OCI-LY1 (cell line): Measurements from ENCODE around the gene PRRX1.

ENCODE experiments used
- EZH2 ChIP-seq: fragments of 200-600 bp; sonication (generic), shearing (Covaris generic); IDR thresholded peaks from 2 replicates; pipeline ENCODE4 v1.8.0; 2017; ENCODE audit warnings: borderline replicate concordance, mixed run types, mild to moderate bottlenecking, antibody characterized with exemption, low read length, moderate library complexity, mixed read lengths
- TF ChIP-seq, protein P1 (sequence below): fragments of 200-600 bp; sonication (generic), shearing (Covaris generic); IDR thresholded peaks from 2 replicates; pipeline ENCODE4 v1.5.1; 2017; ENCODE audit warnings: mild to moderate bottlenecking, antibody characterized with exemption, low read length, moderate library complexity, mixed read lengths

DNA sequence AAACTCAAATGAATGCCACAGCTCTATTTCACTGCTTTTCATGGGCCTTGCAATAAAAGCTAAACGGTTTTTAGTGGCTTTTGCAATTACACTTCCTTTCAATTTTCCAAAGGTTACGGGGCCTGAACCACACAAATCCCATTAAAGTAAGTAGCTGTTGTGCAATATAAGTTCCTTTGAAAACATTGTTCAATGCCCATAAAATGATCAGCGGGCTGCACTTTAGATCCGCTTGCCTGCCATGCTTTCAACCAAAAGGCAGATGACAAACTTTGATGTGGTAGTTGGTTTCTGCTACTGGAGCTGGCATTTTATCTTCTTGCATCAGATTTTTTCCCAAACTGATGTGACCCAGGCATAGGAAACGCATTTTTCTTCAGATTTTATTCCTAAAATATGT, 50.2 kb downstream of the PRRX1 start:
- TF ChIP-seq, protein P1, sequence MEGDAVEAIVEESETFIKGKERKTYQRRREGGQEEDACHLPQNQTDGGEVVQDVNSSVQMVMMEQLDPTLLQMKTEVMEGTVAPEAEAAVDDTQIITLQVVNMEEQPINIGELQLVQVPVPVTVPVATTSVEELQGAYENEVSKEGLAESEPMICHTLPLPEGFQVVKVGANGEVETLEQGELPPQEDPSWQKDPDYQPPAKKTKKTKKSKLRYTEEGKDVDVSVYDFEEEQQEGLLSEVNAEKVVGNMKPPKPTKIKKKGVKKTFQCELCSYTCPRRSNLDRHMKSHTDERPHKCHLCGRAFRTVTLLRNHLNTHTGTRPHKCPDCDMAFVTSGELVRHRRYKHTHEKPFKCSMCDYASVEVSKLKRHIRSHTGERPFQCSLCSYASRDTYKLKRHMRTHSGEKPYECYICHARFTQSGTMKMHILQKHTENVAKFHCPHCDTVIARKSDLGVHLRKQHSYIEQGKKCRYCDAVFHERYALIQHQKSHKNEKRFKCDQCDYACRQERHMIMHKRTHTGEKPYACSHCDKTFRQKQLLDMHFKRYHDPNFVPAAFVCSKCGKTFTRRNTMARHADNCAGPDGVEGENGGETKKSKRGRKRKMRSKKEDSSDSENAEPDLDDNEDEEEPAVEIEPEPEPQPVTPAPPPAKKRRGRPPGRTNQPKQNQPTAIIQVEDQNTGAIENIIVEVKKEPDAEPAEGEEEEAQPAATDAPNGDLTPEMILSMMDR: no peak
- no peak for TF ChIP-seq EZH2
